SK-N-SH treated with all-trans-retinoic acid at 6 μM for 48 hours (cell line): Measurements from ENCODE around the gene TOM1.

Source experiments
- ATAC-seq: fragments of 200-7000 bp; cut with Tn5 transposase; 3 replicates; pipeline ENCODE4 v1.9.1; 2020; ENCODE audit warnings: mild to moderate bottlenecking, moderate library complexity
- ARNTL ChIP-seq: fragments of 450-650 bp; formaldehyde crosslinking; IDR thresholded peaks from 2 replicates; pipeline ENCODE4 v1.5.0; 2020; ENCODE audit warnings: low read depth, mild to moderate bottlenecking, moderate library complexity, borderline replicate concordance
- CREB5 ChIP-seq: fragments of 250-450 bp; sonication (Bioruptor Pico); IDR thresholded peaks from 2 replicates; pipeline ENCODE4 v1.5.1; 2020; ENCODE audit warnings: low read depth, mild to moderate bottlenecking, moderate library complexity
- CSDC2 ChIP-seq: fragments of 250-450 bp; sonication (Bioruptor Pico); IDR thresholded peaks from 2 replicates; pipeline ENCODE4 v1.5.0; 2020; ENCODE audit warnings: mild to moderate bottlenecking, moderate library complexity
- CSRNP3 ChIP-seq: fragments of 250-450 bp; sonication (Bioruptor Pico); IDR thresholded peaks from 2 replicates; pipeline ENCODE4 v1.5.1; 2021; ENCODE audit warnings: mild to moderate bottlenecking, moderate library complexity
- ESRRG ChIP-seq: fragments of 250-450 bp; sonication (Bioruptor Pico); IDR thresholded peaks from 2 replicates; pipeline ENCODE4 v1.6.1; 2021; ENCODE audit warnings: mild to moderate bottlenecking
- GLIS3 ChIP-seq: fragments of 250-450 bp; sonication (Bioruptor Pico); IDR thresholded peaks from 2 replicates; pipeline ENCODE4 v1.5.0; 2020; ENCODE audit warnings: mild to moderate bottlenecking, moderate library complexity
- OSR1 ChIP-seq: fragments of 250-450 bp; sonication (Bioruptor Pico); IDR thresholded peaks from 2 replicates; pipeline ENCODE4 v1.8.0; 2022; ENCODE audit warnings: moderate library complexity, mild to moderate bottlenecking, inconsistent platforms
- PATZ1 ChIP-seq: fragments of 250-450 bp; sonication (Bioruptor Pico); IDR thresholded peaks from 2 replicates; pipeline ENCODE4 v1.8.0; 2020; ENCODE audit warnings: mild to moderate bottlenecking, moderate library complexity, borderline replicate concordance
- PPARA ChIP-seq: fragments of 250-450 bp; sonication (Bioruptor Pico); IDR thresholded peaks from 2 replicates; pipeline ENCODE4 v1.5.0; 2020; ENCODE audit warnings: mild to moderate bottlenecking, borderline replicate concordance
- SNAI2 ChIP-seq: fragments of 250-450 bp; sonication (Bioruptor Pico); IDR thresholded peaks from 2 replicates; pipeline ENCODE4 v1.5.0; 2020; ENCODE audit warnings: mild to moderate bottlenecking, moderate library complexity
- TCF4 ChIP-seq: fragments of 250-450 bp; sonication (Bioruptor Pico); IDR thresholded peaks from 2 replicates; pipeline ENCODE4 v1.8.0; 2021; ENCODE audit warnings: mild to moderate bottlenecking, moderate library complexity, borderline replicate concordance
- TOX ChIP-seq: fragments of 250-450 bp; sonication (Bioruptor Pico); IDR thresholded peaks from 2 replicates; pipeline ENCODE4 v1.8.0; 2021; ENCODE audit warnings: mild to moderate bottlenecking, moderate library complexity, borderline replicate concordance
- ZC3H10 ChIP-seq: fragments of 250-450 bp; sonication (Bioruptor Pico); IDR thresholded peaks from 2 replicates; pipeline ENCODE4 v1.5.1; 2021; ENCODE audit warnings: mild to moderate bottlenecking, moderate library complexity
- ZFP3 ChIP-seq: fragments of 250-450 bp; sonication (Bioruptor Pico); IDR thresholded peaks from 2 replicates; pipeline ENCODE4 v1.5.0; 2020; ENCODE audit warnings: mild to moderate bottlenecking, moderate library complexity
- ZFP30 ChIP-seq: fragments of 450-650 bp; formaldehyde crosslinking; IDR thresholded peaks from 2 replicates; pipeline ENCODE4 v1.5.0; 2022; ENCODE audit warnings: mild to moderate bottlenecking, moderate library complexity
- ZNF565 ChIP-seq: fragments of 450-650 bp; formaldehyde crosslinking; conservative IDR thresholded peaks from 2 replicates; pipeline ENCODE4 v1.5.0; 2020; ENCODE audit warnings: low read depth, mild to moderate bottlenecking, moderate library complexity
- ZNF70 ChIP-seq: fragments of 450-650 bp; formaldehyde crosslinking; IDR thresholded peaks from 2 replicates; pipeline ENCODE4 v1.5.0; 2020; ENCODE audit warnings: mild to moderate bottlenecking, moderate library complexity
- ZNF8 ChIP-seq: fragments of 450-650 bp; formaldehyde crosslinking; IDR thresholded peaks from 2 replicates; pipeline ENCODE4 v1.5.0; 2020; ENCODE audit warnings: mild to moderate bottlenecking, moderate library complexity
- TF ChIP-seq, protein P1 (sequence below): fragments of 250-450 bp; sonication (Bioruptor Pico); IDR thresholded peaks from 2 replicates; pipeline ENCODE4 v1.8.0; 2021; ENCODE audit warnings: low read depth, mild to moderate bottlenecking, moderate library complexity, borderline replicate concordance

The TOM1 gene

GRCh38 chr22:35326854-35327562 is 27.3 kb downstream of the TOM1 start (continued):
- TF ChIP-seq TCF4 (CRISPR knock-in tag), result no peak
- TF ChIP-seq CREB5, result no peak
- no peak for TF ChIP-seq CSDC2 (CRISPR knock-in tag)
- TF ChIP-seq ZFP30 (CRISPR knock-in tag), result no peak
- TF ChIP-seq ZNF8 (CRISPR knock-in tag), result no peak

- ATAC-seq, result no peak
- no peak for TF ChIP-seq ZNF8 (CRISPR knock-in tag)
- TF ChIP-seq, protein P1, sequence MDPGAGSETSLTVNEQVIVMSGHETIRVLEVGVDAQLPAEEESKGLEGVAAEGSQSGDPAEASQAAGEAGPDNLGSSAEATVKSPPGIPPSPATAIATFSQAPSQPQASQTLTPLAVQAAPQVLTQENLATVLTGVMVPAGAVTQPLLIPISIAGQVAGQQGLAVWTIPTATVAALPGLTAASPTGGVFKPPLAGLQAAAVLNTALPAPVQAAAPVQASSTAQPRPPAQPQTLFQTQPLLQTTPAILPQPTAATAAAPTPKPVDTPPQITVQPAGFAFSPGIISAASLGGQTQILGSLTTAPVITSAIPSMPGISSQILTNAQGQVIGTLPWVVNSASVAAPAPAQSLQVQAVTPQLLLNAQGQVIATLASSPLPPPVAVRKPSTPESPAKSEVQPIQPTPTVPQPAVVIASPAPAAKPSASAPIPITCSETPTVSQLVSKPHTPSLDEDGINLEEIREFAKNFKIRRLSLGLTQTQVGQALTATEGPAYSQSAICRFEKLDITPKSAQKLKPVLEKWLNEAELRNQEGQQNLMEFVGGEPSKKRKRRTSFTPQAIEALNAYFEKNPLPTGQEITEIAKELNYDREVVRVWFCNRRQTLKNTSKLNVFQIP (CRISPR knock-in tag), result no peak
- TF ChIP-seq SNAI2, result no peak
- TF ChIP-seq ZFP30 (CRISPR knock-in tag), result no peak
- no peak for TF ChIP-seq OSR1 (CRISPR knock-in tag)
Measured at GRCh38 chr22:35327690-35328471, 28.2 kb downstream of the TOM1 start.

DNA sequence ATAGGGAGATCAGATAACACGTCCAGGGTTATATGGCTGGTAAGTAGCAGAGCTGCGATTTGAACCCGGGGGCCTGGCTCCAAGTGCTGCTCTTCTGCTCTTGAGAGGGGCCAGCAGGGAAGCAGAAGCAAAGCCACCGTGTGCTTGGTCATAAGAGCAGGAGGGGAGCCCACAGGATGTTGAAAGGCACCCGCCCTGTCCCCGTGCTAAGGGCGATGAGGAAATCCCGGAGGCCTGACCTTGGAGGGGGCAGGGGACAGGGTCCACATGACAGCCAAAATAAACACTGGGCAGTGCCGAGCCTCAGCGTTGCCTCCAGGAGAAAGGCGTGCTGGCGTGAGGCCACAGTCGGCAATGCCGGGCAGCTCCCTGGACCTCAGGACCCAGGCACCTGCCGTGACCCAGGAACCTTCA is 28.8 kb downstream of the TOM1 start:
- ATAC-seq, result no peak
- TF ChIP-seq ZFP30 (CRISPR knock-in tag), result no peak
- TF ChIP-seq SNAI2, result no peak
- TF ChIP-seq ZC3H10 (CRISPR knock-in tag), result no peak
- no peak for TF ChIP-seq ZFP3 (CRISPR knock-in tag)
- TF ChIP-seq ZNF70 (CRISPR knock-in tag), result no peak
- no peak for TF ChIP-seq GLIS3

DNA sequence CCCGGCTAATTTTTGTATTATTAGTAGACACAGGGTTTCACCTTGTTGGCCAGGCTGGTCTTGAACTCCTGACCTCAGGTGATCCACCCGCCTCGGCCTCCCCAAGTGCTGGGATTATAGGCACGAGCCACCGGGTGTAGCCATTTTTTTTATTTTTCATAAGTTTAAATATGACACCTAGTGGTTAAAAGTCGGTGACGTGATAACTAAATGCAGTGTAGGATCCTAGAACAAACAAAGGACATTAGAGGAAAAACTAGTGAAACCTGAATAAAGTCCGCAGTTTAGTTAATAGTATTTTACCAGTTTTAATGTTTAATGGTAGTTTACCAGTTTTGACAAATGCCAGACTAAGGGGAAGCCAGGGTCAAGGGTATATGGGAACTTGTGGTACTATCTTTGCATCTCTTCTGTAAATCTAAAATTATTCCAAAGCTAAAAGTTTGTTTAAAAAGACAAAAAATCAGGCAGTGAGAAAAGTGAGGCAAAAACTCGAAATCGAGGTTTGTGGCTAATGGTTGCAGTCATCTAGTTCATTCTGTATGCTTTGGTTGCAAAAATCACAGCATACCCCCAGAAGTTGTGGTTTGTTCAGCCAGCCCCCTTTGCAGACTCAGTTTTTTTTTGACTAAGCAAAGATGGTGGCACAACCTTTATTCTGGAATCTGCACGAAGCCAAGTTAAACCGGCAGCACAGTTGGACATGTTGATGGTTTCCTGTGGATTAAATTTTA is 29.6 kb downstream of the TOM1 start:
- ATAC-seq, result no peak

More for the DNA sequence above, 29.6 kb downstream of the TOM1 start:
- TF ChIP-seq, protein P1 (CRISPR knock-in tag), result no peak
- TF ChIP-seq PATZ1 (CRISPR knock-in tag) (no peak), SNAI2 (no peak), ZFP3 (CRISPR knock-in tag) (no peak), OSR1 (CRISPR knock-in tag) (no peak), ZNF70 (CRISPR knock-in tag) (no peak), ZFP30 (CRISPR knock-in tag) (no peak), ARNTL (CRISPR knock-in tag) (no peak), GLIS3 (no peak), TCF4 (CRISPR knock-in tag) (no peak), ESRRG (CRISPR knock-in tag) (no peak), TOX (CRISPR knock-in tag) (no peak), CSRNP3 (CRISPR knock-in tag) (no peak), CREB5 (no peak), PPARA (CRISPR knock-in tag) (no peak), CSDC2 (CRISPR knock-in tag) (no peak), ZNF8 (CRISPR knock-in tag) (no peak), ZNF565 (CRISPR knock-in tag) (no peak), ZC3H10 (CRISPR knock-in tag) (no peak)
